SK-N-SH (cell line): Measurements from ENCODE around the gene PNLDC1. TPM values are rescaled to one million over a fixed set of nuclear protein-coding genes. Genes with fewer than 3 reads are reported as not detected.

Experiments
- polyA plus RNA-seq, 3 experiments: library from polyadenylated mRNA; depleted of rRNA; stranded (reverse); fragments of >200 nt; gene quantifications; 2 replicates each; pipeline ENCODE4 v1.2.3, GENCODE V29; 2012
- small RNA-seq, 7 experiments: library from RNA; depleted of rRNA; stranded (forward); fragments of <200 nt; gene quantifications; one replicate each; pipeline ENCODE3, GENCODE V24; 2012

Gene PNLDC1
- polyA plus RNA-seq, 1 of the 3 experiments (the other 2 are of a cell fraction), result not detected

Small RNA genes within 50 kb of the gene (small RNA-seq; reads per million reads assigned to genes)
- gene SNORA20, result 0.38 to 512 (median 23.7) reads per million in 7 experiments
- 0 reads per million in 7 experiments for gene SNORA29

Other genes with a start within 250 kb of the PNLDC1 start
- gene SOD2, start 107.0 kb upstream of the PNLDC1 start, polyA plus RNA-seq (2012; rRNA removed), result 26.8 and 29.0 TPM in 2 replicates
- gene WTAP, start 72.8 kb upstream of the PNLDC1 start, polyA plus RNA-seq (2012; rRNA removed), result 12.8 and 14.0 TPM in 2 replicates
- 13.1 and 14.5 TPM in 2 replicates for gene ACAT2, start 38.2 kb upstream of the PNLDC1 start, polyA plus RNA-seq (2012; rRNA removed)
- gene TCP1, start 10.7 kb upstream of the PNLDC1 start, polyA plus RNA-seq (2012; rRNA removed), result 138 and 154 TPM in 2 replicates
- gene MRPL18, start 9.8 kb upstream of the PNLDC1 start, polyA plus RNA-seq (2012; rRNA removed), result 84.4 and 89.3 TPM in 2 replicates
- gene MAS1, start 90.7 kb downstream of the PNLDC1 start, polyA plus RNA-seq (2012; rRNA removed), result not detected in 2 replicates
- gene IGF2R, start 168.8 kb downstream of the PNLDC1 start, polyA plus RNA-seq (2012; rRNA removed), result 25.7 and 45.0 TPM in 2 replicates